ACHN (cell line): ENCODE data around the gene ZNF273.
"Not testable (repeated sequence)": the region's sequence is repeated elsewhere in the genome, so short reads cannot be mapped to it uniquely, and the experiment has no call there.

Source experiments
- DNase-seq: peaks from one replicate; pipeline ENCODE4 v3.0.0-alpha.2; 2015
- in situ Hi-C: cut with HindIII; loops from 2 replicates; pipeline ENCODE4 v1.10.0; 2017; ENCODE audit warnings: low sequenced_read_pairs, low pct_ligation_motif_present, low pct_unique_long_range_greater_than_20kb

ZNF273 gene

GRCh38 chr7:64902806-64903721 is at the start of gene ZNF273:
ZNF273 (plus strand) TSS chr7:64903273; CDS start chr7:64903318, 45 bp downstream.
- in situ Hi-C loops, result no loop called here
- DNase-seq, result peak; percentile 95

DNA sequence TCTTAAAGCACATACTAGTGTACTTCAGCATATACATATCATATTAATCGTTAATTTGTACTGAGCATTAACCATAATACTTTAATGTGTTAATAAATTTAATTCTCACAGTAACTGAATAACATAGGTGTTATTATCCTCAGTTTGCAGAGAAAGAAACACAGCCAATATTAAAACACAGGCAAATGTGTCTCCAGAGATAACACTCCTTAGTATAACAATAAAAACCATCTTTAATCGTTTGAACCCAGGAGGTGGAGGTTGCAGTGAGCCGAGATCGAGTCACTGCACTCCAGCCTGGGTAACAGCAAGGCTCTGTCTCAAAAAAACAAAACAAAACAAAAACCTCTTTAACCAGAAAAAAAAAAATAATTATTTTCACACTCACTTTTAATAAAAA is 49.4 kb upstream of the ZNF273 start:
- no peak for DNase-seq
- in situ Hi-C loops, result no loop called here

- no peak for DNase-seq
- in situ Hi-C loops, result no loop called here
These were observed 48.1 kb upstream of the ZNF273 start for GRCh38 chr7:64854969-64855368.

- DNase-seq, result no peak
- in situ Hi-C loops, result no loop called here
These were observed 40.1 kb upstream of the ZNF273 start for GRCh38 chr7:64863021-64863420.

DNA sequence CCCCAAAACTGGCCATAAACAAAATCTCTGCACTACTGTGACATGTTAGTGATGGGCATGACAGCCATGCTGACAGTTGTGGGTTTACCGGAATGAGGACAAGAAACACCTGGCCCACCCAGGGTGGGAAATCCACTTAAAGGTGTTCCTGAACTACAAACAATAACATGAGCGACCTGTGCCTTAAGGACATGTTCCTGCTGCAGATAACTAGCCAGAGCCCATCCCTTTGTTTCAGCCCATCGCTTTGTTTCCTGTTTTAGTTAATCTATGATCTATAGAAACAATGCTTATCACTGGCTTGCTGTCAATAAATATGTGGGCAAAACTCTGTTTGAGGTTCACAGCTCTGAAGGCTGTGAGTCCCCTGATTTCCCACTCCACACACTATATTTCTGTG is 39.5 kb upstream of the ZNF273 start:
- DNase-seq, in situ Hi-C loops: not testable (repeated sequence)

- DNase-seq, result no peak
- in situ Hi-C loops, result no loop called here
These were observed 39.1 kb upstream of the ZNF273 start for GRCh38 chr7:64863969-64864368.

- DNase-seq, result no peak
- in situ Hi-C loops, result no loop called here
These were observed 35.1 kb upstream of the ZNF273 start for GRCh38 chr7:64867863-64868440.

DNA sequence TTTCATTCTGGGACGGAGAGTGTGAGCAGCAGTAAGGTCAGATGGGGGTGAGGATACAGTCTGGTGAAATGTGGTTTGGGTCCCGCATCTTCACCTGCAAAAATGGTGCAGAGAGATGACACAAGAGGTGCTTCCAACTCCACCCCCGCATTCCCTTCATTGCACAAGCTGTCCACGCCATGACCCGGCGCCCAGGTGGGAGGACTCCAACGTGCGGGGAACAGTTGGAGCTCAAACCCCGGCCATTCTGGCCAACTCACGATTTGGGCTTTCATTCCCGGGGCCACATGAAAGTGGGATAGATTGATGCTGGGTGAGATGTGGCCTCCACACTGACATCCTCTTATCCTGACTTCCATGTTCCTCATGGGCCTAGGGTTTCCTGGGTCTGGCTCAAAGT is 34.6 kb upstream of the ZNF273 start:
- no peak for DNase-seq
- in situ Hi-C loops, result no loop called here

- DNase-seq, result no peak
- in situ Hi-C loops, result no loop called here
These were observed 33.9 kb upstream of the ZNF273 start for GRCh38 chr7:64869121-64869725.

GRCh38 chr7:64869912-64870562 is 33.0 kb upstream of the ZNF273 start:
- in situ Hi-C loops, result no loop called here
- DNase-seq, result no peak

GRCh38 chr7:64870656-64871055 is 32.4 kb upstream of the ZNF273 start:
- in situ Hi-C loops, result no loop called here
- DNase-seq, result no peak

GRCh38 chr7:64871761-64872160 is 31.3 kb upstream of the ZNF273 start:
- in situ Hi-C loops, result no loop called here
- no peak for DNase-seq

DNA sequence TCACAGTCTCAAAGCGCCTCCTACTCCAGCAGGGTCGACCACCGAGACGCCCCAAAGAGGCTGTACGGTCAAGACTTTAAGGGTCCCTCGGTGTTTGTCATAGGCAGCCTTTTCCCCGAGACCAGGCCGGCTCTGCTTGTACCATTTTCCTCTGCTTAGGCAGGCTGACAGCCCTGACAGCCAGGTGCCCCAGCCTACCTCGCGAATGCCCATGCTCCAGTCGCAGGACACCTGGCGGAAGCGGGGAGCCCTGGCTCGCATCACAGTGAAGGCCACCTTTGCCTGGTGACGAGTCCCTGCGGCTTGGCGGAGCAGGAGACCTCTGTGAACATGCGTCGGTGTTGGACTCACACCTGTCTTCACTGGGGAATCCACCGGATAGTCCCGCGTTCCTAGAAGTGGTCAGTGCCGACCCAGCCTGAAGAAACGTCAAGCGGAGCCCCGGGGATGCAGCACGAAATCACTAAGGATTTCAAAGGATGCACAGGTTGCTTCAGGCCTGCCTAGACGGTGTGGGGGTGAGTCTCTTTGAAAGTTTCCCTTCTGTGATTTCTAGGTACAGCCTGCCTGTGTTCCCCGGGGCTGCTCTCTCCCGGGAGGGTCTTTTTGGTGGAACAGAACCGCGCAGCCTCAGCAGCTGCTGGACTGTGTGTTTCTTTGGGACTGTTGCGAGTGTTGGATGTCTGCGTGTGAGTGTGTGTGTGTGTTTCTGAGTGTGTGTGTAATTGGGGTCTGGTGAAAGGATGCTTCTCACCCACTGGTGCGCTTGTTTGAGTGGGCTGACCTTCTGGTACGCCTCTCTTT is 30.5 kb upstream of the ZNF273 start:
- DNase-seq, result no peak
- in situ Hi-C loops, result no loop called here

- no peak for DNase-seq
- in situ Hi-C loops, result no loop called here
These were observed 29.9 kb upstream of the ZNF273 start for GRCh38 chr7:64873155-64873500.

DNA sequence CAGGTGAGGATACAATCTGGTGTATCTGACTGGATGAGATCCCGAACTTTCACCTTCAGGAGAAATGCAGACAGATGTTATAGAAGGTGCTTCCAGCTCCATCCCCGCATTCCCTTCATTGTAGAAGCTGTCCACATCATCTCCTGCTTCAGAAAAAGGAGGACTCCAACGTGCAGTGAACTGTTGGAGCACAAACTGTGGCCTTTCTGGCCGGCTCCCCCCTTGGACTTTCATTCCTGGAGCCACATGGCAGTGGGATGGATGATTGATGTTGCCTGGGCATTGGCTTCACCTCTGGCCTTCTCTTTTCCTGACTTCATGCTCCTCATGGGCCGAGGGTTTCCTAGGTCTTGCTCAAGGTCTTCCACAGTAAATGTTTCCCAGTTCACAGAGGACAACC is 29.6 kb upstream of the ZNF273 start:
- in situ Hi-C loops, result no loop called here

DNA sequence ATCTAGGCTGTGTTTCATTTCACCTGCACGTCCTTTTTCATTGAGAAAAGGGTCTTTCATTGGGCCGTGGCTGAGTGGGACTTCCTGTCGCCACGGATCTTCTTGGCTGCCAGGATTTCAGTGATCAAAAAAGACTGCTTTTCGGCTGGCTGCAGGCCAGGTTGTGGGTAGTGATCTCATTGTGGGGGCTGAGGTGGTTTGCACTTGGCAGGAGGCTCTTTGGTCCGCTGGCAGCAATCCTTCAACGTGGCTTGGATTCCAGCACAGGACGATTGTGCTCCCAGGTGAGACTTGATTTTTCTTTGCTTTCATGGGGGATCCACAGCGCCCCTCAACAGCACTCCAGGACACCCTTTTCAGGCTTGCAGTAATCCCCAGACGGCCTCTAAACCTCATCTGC is 29.0 kb upstream of the ZNF273 start:
- DNase-seq, result no peak
- in situ Hi-C loops, result no loop called here

More for the DNA sequence above, 29.6 kb upstream of the ZNF273 start:
- no peak for DNase-seq

DNA sequence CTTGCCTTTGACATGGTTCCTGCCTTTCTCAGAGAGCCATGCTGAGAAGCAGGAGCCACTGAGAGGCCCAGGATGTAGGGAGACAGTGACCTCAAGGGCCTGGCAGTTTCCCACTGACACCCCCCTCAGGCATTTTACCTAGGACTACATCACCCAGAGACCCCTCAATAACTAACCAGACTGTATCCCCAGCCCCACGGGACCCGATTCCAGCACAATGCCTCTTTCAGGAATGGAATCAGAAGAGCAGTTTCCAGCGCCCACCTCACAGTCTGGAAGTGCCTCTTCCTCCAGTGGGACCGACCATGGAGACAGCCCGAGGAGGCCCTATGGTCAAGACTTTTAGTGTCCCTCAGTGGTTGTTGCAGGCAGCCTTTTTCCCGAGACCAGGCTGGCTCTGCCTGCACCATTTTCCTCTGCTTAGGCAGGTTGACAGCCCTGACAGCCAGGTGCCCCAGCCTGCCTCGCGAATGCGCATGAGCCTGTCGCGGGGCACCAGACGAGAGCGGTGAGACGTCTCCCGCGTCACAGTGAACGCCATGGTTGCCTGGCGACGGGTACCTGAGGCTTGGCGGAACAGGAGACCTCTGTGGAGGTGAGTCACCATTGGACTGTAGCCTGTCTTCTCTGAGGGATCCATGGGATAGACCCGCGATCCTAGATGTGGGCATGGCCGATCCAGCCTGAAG is 28.4 kb upstream of the ZNF273 start:
- in situ Hi-C loops, result no loop called here
- no peak for DNase-seq

DNA sequence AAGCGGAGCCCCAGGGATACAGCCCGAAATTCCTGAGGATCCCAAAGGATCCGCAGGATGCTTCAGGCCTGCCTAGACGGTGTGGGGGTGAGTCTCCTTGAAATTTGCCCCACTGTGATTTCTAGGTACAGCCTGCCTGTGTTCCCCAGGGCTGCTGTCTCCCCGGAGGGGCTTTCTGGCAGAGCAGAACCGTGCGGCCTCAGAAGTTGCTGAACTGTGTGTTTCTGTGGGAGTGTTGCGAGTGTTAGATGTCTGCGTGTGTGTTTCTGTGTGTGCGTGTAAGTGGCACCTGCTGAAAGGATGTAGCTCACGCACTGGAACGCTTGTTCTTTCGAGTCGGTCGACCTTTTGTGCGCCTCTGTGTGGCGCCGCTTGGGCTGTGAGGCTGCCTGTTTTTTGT is 27.8 kb upstream of the ZNF273 start:
- DNase-seq, result no peak
- in situ Hi-C loops, result no loop called here
